OCI-LY1 (cell line): ENCODE data around the gene KCNK2.

Source experiments
- H2AFZ ChIP-seq: fragments of 200-600 bp; sonication (generic), shearing (Covaris generic); 2 replicates; pipeline ENCODE4 v1.6.0; 2014; ENCODE audit warnings: antibody characterized with exemption, mild to moderate bottlenecking, low read length
- H3F3A ChIP-seq: fragments of 200-600 bp; sonication (generic), shearing (Covaris generic); 2 replicates; pipeline ENCODE4 v1.6.0; 2014; ENCODE audit warnings: mild to moderate bottlenecking, antibody characterized with exemption, low read length, moderate library complexity; ENCODE audit not compliant: insufficient read depth
- H3K27ac ChIP-seq: fragments of 200-600 bp; sonication (generic); 2 replicates; pipeline ENCODE4 v1.5.1; 2014; ENCODE audit warnings: low read length, mixed run types, mild to moderate bottlenecking, low read depth; ENCODE audit not compliant: poor library complexity, severe bottlenecking
- H3K27me3 ChIP-seq: fragments of 200-600 bp; sonication (generic); 2 replicates; pipeline ENCODE4 v1.6.0; 2014; ENCODE audit warnings: antibody characterized with exemption, mild to moderate bottlenecking, low read length, moderate library complexity; ENCODE audit not compliant: insufficient read depth
- H3K36me3 ChIP-seq: fragments of 200-600 bp; sonication (generic); 2 replicates; pipeline ENCODE4 v1.6.1; 2014; ENCODE audit warnings: mild to moderate bottlenecking, antibody characterized with exemption, low read length, moderate library complexity, mixed read lengths; ENCODE audit not compliant: insufficient read depth
- H3K4me1 ChIP-seq: fragments of 200-600 bp; sonication (generic); 2 replicates; pipeline ENCODE4 v1.5.1; 2014; ENCODE audit warnings: mild to moderate bottlenecking, low read length, moderate library complexity; ENCODE audit not compliant: insufficient read depth, severe bottlenecking
- H3K4me2 ChIP-seq: fragments of 200-600 bp; sonication (generic), shearing (Covaris generic); 2 replicates; pipeline ENCODE4 v1.6.1; 2014; ENCODE audit warnings: low read length
- H3K4me3 ChIP-seq: fragments of 200-600 bp; sonication (generic); 2 replicates; pipeline ENCODE4 v1.5.1; 2014; ENCODE audit warnings: low read length, low read depth, mild to moderate bottlenecking, mixed read lengths; ENCODE audit not compliant: poor library complexity, severe bottlenecking
- H3K79me2 ChIP-seq: fragments of 200-600 bp; shearing (Covaris generic); 2 replicates; pipeline ENCODE4 v1.6.1; 2016; ENCODE audit warnings: mixed run types, low read length, mixed read lengths; ENCODE audit not compliant: insufficient read depth
- H3K9ac ChIP-seq: fragments of 200-600 bp; sonication (generic), shearing (Covaris generic); 2 replicates; pipeline ENCODE4 v1.6.1; 2014; ENCODE audit warnings: mild to moderate bottlenecking, low read length, mixed read lengths
- H3K9me2 ChIP-seq: fragments of 200-600 bp; sonication (generic), shearing (Covaris generic); 2 replicates; pipeline ENCODE4 v1.6.1; 2014; ENCODE audit warnings: low read depth, mild to moderate bottlenecking, low read length, mixed read lengths
- H3K9me3 ChIP-seq: fragments of 200-600 bp; shearing (Covaris generic); 2 replicates; pipeline ENCODE4 v1.6.1; 2014; ENCODE audit warnings: low read length, mixed read lengths
- H4K20me1 ChIP-seq: fragments of 200-600 bp; sonication (generic), shearing (Covaris generic); 2 replicates; pipeline ENCODE4 v1.6.0; 2016; ENCODE audit warnings: mild to moderate bottlenecking, low read length; ENCODE audit not compliant: insufficient read depth
- CTCF ChIP-seq: fragments of 200-600 bp; sonication (generic), shearing (Covaris generic); IDR thresholded peaks from 2 replicates; pipeline ENCODE4 v1.5.1; 2017; ENCODE audit warnings: mild to moderate bottlenecking, antibody characterized with exemption, low read length, moderate library complexity, mixed read lengths
- EZH2 ChIP-seq: fragments of 200-600 bp; sonication (generic), shearing (Covaris generic); IDR thresholded peaks from 2 replicates; pipeline ENCODE4 v1.8.0; 2017; ENCODE audit warnings: borderline replicate concordance, mixed run types, mild to moderate bottlenecking, antibody characterized with exemption, low read length, moderate library complexity, mixed read lengths

Gene KCNK2

DNA sequence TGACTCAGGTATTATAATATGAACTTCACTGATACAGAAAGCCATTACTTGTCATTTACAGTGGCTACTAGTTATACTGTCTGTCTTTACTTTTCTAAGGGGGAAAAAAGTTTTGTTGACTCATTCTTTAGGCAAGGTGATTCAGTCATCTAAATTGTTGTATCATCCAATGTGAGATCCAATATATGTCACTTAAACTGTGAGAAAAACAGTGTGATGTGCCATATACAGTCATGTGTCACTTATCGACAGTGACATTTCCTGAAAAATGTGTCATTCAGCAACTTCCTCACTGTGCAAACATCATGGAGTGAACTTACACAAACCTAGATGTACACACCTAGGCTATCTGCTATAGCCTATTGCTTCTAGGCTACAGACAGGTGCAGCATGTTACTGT is 57.6 kb downstream of the KCNK2 start:
- no peaks in the 10 kb centered on the region for H3K9me2 ChIP-seq
- no peaks in the 10 kb centered on the region for H3K4me1 ChIP-seq
- H3K36me3 ChIP-seq: no peaks in the 10 kb centered on the region
- no peak overlapping the region for H2AFZ ChIP-seq
- no peaks in the 10 kb centered on the region for H4K20me1 ChIP-seq
- no peak overlapping the region for H3K9ac ChIP-seq
- no peaks in the 10 kb centered on the region for H3K27me3 ChIP-seq
- TF ChIP-seq CTCF (no peak), EZH2 (no peak)
- H3K4me3 ChIP-seq: no peak overlapping the region
- no peaks in the 10 kb centered on the region for H3K79me2 ChIP-seq
- no peak overlapping the region for H3K4me2 ChIP-seq
- H3K9me3 ChIP-seq: no peaks in the 10 kb centered on the region
- no peaks in the 10 kb centered on the region for H3F3A ChIP-seq
- H3K27ac ChIP-seq: no peak overlapping the region

GRCh38 chr1:215141460-215141859 is 58.9 kb downstream of the KCNK2 start:
- Histone ChIP-seq H4K20me1 (no peaks in the 10 kb centered on the region), H3K4me1 (no peaks in the 10 kb centered on the region), H3K36me3 (no peaks in the 10 kb centered on the region), H3K27me3 (no peaks in the 10 kb centered on the region), H3K79me2 (no peaks in the 10 kb centered on the region), H3K9me2 (no peaks in the 10 kb centered on the region), H2AFZ (no peak overlapping the region), H3K9me3 (no peaks in the 10 kb centered on the region), H3K27ac (no peak overlapping the region), H3F3A (no peaks in the 10 kb centered on the region), H3K4me3 (no peak overlapping the region), H3K4me2 (no peak overlapping the region), H3K9ac (no peak overlapping the region)
- TF ChIP-seq CTCF (no peak), EZH2 (no peak)

DNA sequence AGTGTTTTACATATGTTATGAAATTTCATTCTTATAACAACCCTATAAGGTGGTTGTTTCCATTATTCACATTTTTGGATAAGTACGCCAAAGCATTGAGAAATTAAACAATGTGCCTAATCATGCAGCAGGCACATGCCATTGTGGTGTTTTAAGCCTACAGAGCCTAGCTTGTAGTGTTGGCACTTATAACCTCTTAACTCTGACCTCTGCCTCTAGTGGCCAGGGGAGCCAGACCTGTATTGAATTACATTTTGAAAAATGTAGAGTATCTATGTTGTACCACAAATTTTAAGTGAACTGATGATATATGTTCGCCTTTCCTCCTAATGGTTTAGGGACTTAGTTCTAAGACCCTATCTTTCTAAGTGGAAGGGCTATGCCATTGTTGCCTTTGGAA is 61.0 kb downstream of the KCNK2 start:
- Histone ChIP-seq H3K4me3 (no peak overlapping the region), H3K9me2 (no peaks in the 10 kb centered on the region), H3K4me1 (no peaks in the 10 kb centered on the region), H3K27me3 (no peaks in the 10 kb centered on the region), H3K36me3 (no peaks in the 10 kb centered on the region), H2AFZ (no peak overlapping the region), H3K79me2 (no peaks in the 10 kb centered on the region), H3F3A (no peaks in the 10 kb centered on the region), H3K4me2 (no peak overlapping the region), H3K27ac (no peak overlapping the region), H3K9me3 (no peaks in the 10 kb centered on the region), H4K20me1 (no peaks in the 10 kb centered on the region), H3K9ac (no peak overlapping the region)
- TF ChIP-seq EZH2: no peak

DNA sequence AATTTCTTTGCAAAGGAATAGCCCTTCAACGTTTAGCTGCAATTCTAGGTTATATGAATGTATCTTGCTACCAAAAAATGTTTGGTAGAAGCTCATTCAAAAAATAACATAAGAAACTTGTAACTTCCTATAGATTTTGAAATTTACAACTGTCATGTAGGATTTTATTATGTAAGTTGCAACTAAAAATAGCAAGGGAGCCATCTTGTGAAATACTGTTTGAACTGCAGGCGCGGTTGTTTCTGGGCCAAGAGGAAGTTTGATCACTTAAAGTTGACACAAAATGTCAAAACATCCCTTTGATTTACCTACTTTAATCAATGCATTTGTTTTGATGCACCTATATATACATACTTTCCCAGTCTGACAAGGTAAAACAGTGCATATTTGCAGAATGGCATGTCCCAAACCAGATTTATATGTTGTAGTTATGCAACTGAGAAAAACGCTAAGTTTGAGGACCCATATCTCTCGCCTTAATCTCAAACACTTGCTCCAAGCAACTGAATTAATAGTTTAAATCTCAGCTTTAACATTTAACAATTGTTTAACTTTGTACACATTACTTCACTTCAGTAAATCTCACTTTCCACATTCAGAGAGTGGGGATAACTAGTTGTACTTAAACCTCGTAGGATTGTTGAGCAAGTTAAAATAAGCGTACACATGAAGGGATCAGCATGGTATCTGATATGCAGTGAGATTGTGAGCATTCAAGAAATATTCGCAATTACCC is 63.9 kb downstream of the KCNK2 start:
- Histone ChIP-seq H3K27ac (no peak overlapping the region), H3K36me3 (no peaks in the 10 kb centered on the region), H3K27me3 (no peaks in the 10 kb centered on the region), H3K9ac (no peak overlapping the region), H3K4me2 (no peak overlapping the region), H3K79me2 (no peaks in the 10 kb centered on the region), H3K4me1 (no peaks in the 10 kb centered on the region), H2AFZ (no peak overlapping the region), H3F3A (no peaks in the 10 kb centered on the region), H3K4me3 (no peak overlapping the region), H4K20me1 (no peaks in the 10 kb centered on the region), H3K9me2 (no peaks in the 10 kb centered on the region), H3K9me3 (no peaks in the 10 kb centered on the region)
- TF ChIP-seq CTCF (no peak; the same call in 1 of the 2 replicates), EZH2 (no peak)
